ENCODE measurements around the gene FCN3. TPM values are rescaled to one million over a fixed set of nuclear protein-coding genes. Genes with fewer than 3 reads are reported as not detected.
A peak's percentile ranks its signal among the peaks of the same experiment; 100 is the strongest.

Gene FCN3
- total and polyA plus RNA-seq, 2 donors from 2014 or later: 7.9 to 240 TPM

DNA sequence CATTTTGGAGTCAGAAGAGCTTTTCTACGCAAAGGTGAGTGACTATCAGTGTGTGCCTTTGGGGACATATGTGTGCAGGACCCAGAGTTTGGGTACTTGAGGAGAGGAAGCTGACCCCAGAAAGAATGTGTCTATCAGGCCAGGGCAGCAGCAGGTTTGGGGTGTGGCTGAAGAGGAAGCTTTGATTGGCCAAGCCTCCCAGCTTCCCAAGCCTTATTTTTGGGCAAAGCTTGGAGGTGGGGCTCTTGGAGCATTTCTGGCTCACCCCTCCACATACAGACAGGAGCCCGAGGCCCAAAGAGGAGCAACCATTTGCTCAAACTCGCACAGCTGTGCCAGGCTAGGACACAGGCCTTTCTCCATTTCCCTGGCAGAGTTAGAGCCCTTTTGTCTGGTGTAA lies 22.5 kb upstream of the FCN3 start:
- DNase-seq (no peak), FAIRE-seq (no peak)
- H3K4me1 ChIP-seq (ENCODE audit: control insufficient read depth in 2 of 3, insufficient read depth in 2 of 3, low read depth in 1 of 3, low read length in 3 of 3): peaks cover 0 to 9% (median 5%) of the 10 kb centered on the region in 3 donors
- no peak overlapping the region for H3K4me3 ChIP-seq (ENCODE audit: low read length in 3 of 3)
- no peak overlapping the region for H3K9ac ChIP-seq (ENCODE audit: low read length in 3 of 3)
- H3K27me3 ChIP-seq (ENCODE audit: control insufficient read depth, insufficient read depth, low read length): no peaks in the 10 kb centered on the region
- TF ChIP-seq CTCF (IDR thresholded peaks at IDR 0.05; ENCODE audit: borderline replicate concordance, extremely low read depth, insufficient read depth): no peak
- intact Hi-C loops (cut with DNase I): no loop called here
- no peak overlapping the region for H3K27ac ChIP-seq (ENCODE audit: low read depth in 2 of 2, low read length in 2 of 2)
- H3K36me3 ChIP-seq (ENCODE audit: control insufficient read depth in 2 of 3, insufficient read depth in 3 of 3, low read length in 3 of 3): no peaks in the 10 kb centered on the region
- no peaks in the 10 kb centered on the region for H3K9me3 ChIP-seq (ENCODE audit: control insufficient read depth in 2 of 3, insufficient read depth in 1 of 3, low read length in 3 of 3)

- Histone ChIP-seq H3K9ac (ENCODE audit: low read length in 3 of 3) (no peak overlapping the region), H3K4me1 (ENCODE audit: control insufficient read depth in 2 of 3, insufficient read depth in 2 of 3, low read depth in 1 of 3, low read length in 3 of 3) (peaks cover 5 to 21% (median 10%) of the 10 kb centered on the region in 3 donors), H3K27ac (ENCODE audit: low read depth in 2 of 2, low read length in 2 of 2) (no peak overlapping the region), H3K27me3 (ENCODE audit: control insufficient read depth, insufficient read depth, low read length) (no peaks in the 10 kb centered on the region), H3K9me3 (ENCODE audit: control insufficient read depth in 2 of 3, insufficient read depth in 1 of 3, low read length in 3 of 3) (no peaks in the 10 kb centered on the region), H3K36me3 (ENCODE audit: control insufficient read depth in 2 of 3, insufficient read depth in 3 of 3, low read length in 3 of 3) (no peaks in the 10 kb centered on the region), H3K4me3 (ENCODE audit: low read length in 3 of 3) (no peak overlapping the region)
- intact Hi-C loops (cut with DNase I): no loop called here
- DNase-seq (peak; percentile 83 to 89 (median 85)), FAIRE-seq (no peak)
- peak; percentile 91 for TF ChIP-seq CTCF (IDR thresholded peaks at IDR 0.05; ENCODE audit: borderline replicate concordance, extremely low read depth, insufficient read depth)
Observed at GRCh38 chr1:27395441-27396195, 21.0 kb upstream of the FCN3 start.

DNA sequence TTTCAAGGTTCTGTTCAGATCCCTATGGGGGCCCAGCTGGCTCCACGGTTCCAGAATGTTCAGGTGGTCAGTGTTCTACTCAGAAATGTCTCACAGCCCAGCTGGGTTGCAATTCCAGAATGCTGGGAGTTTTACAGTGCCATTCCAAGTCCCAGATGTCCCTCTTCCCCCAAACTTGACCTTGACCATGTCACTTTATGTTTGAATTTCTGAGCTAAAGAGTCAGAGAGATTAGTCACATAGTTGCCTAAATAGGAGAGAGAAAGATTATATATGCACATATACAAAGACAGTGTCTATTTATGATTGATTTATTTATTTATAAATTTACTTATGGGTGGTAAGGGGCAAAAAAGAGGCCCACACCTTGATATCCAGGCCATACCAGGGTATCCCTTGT lies 20.3 kb upstream of the FCN3 start:
- Histone ChIP-seq H3K4me1 (ENCODE audit: control insufficient read depth in 2 of 3, insufficient read depth in 2 of 3, low read depth in 1 of 3, low read length in 3 of 3) (peaks cover 5 to 18% (median 10%) of the 10 kb centered on the region in 3 donors), H3K9me3 (ENCODE audit: control insufficient read depth in 2 of 3, insufficient read depth in 1 of 3, low read length in 3 of 3) (no peaks in the 10 kb centered on the region), H3K27ac (ENCODE audit: low read depth in 2 of 2, low read length in 2 of 2) (peak overlapping the region in 1 of 2 donors; percentile 32), H3K9ac (ENCODE audit: low read length in 3 of 3) (peak overlapping the region in 1 of 3 donors; percentile 8), H3K36me3 (ENCODE audit: control insufficient read depth in 2 of 3, insufficient read depth in 3 of 3, low read length in 3 of 3) (no peaks in the 10 kb centered on the region), H3K4me3 (ENCODE audit: low read length in 3 of 3) (no peak overlapping the region), H3K27me3 (ENCODE audit: control insufficient read depth, insufficient read depth, low read length) (no peaks in the 10 kb centered on the region)
- intact Hi-C loops (cut with DNase I): loop anchor here (5.0 kb wide), 1 partner anchor 93 kb away; no protein-coding TSS in a partner anchor
- DNase-seq: no peak
- no peak for FAIRE-seq
- no peak for TF ChIP-seq CTCF (IDR thresholded peaks at IDR 0.05; ENCODE audit: borderline replicate concordance, extremely low read depth, insufficient read depth)
